Smooth muscle cell (in vitro differentiated cells): ENCODE data around the gene NPAS1. TPM values are rescaled to one million over a fixed set of nuclear protein-coding genes. Genes with fewer than 3 reads are reported as not detected.

Experiments
- DNase-seq: peaks from one replicate; lab custom pipeline; 2025; ENCODE audit not compliant: unreplicated experiment; lab: John Stamatoyannopoulos, UW
- H2AFZ ChIP-seq: fragments of 200-600 bp; sonication (generic); 2 replicates; pipeline ENCODE4 v1.6.0; 2016; ENCODE audit warnings: antibody characterized with exemption, low read depth, mild to moderate bottlenecking
- H3F3A ChIP-seq: fragments of 200-600 bp; sonication (generic); 2 replicates; pipeline ENCODE4 v1.6.0; 2017; ENCODE audit warnings: antibody characterized with exemption, low read depth
- H3K27ac ChIP-seq: fragments of 200-600 bp; sonication (generic); 2 replicates; pipeline ENCODE4 v1.5.1; 2016; ENCODE audit warnings: low read depth, mild to moderate bottlenecking
- H3K27me3 ChIP-seq: fragments of 200-600 bp; sonication (generic); 2 replicates; pipeline ENCODE4 v1.6.1; 2016; ENCODE audit warnings: low read depth, mild to moderate bottlenecking
- H3K36me3 ChIP-seq: fragments of 200-600 bp; sonication (generic); 2 replicates; pipeline ENCODE4 v1.5.1; 2016; ENCODE audit warnings: low read depth
- H3K4me1 ChIP-seq: fragments of 200-600 bp; sonication (generic); 2 replicates; pipeline ENCODE4 v1.5.1; 2016; ENCODE audit warnings: low read depth
- H3K4me2 ChIP-seq: fragments of 200-600 bp; sonication (generic); 2 replicates; pipeline ENCODE4 v1.6.0; 2016; ENCODE audit warnings: mild to moderate bottlenecking
- H3K4me3 ChIP-seq: fragments of 200-600 bp; sonication (generic); 2 replicates; pipeline ENCODE4 v1.5.1; 2016; ENCODE audit warnings: mild to moderate bottlenecking
- H3K79me2 ChIP-seq: fragments of 200-600 bp; sonication (generic); 2 replicates; pipeline ENCODE4 v1.6.0; 2016; ENCODE audit warnings: low read depth, mild to moderate bottlenecking
- H3K9ac ChIP-seq: fragments of 200-600 bp; sonication (generic); 2 replicates; pipeline ENCODE4 v1.6.0; 2016; ENCODE audit warnings: low read depth
- H3K9me3 ChIP-seq: fragments of 200-600 bp; sonication (generic); replicated peaks from 2 replicates; pipeline ENCODE4 v1.5.1; 2016; ENCODE audit warnings: low read depth
- H4K20me1 ChIP-seq: fragments of 200-600 bp; sonication (generic); 2 replicates; pipeline ENCODE4 v1.6.0; 2016; ENCODE audit warnings: low read depth
- WGBS: methylation state at CpG from one replicate; pipeline ENCODE4 v1.1.7; 2016; ENCODE audit warnings: low lambda C conversion rate; 5-methylcytosine and 5-hydroxymethylcytosine counted together
- polyA plus RNA-seq: library from polyadenylated mRNA; unstranded; fragments of >200 nt; fragmentation: Nextera tagmentation; extraction: Ambion mirVana; gene quantifications from 2 replicates; pipeline ENCODE4 v1.2.1, GENCODE V29; 2016
- total RNA-seq: library from RNA; depleted of rRNA; stranded (reverse); fragments of >200 nt; gene quantifications from 2 replicates; pipeline ENCODE4 v1.2.3, GENCODE V29; 2014
- TF ChIP-seq, protein P1 (sequence below): fragments of 200-600 bp; sonication (generic); IDR thresholded peaks from 2 replicates; pipeline ENCODE4 v1.5.1; 2017; ENCODE audit warnings: borderline replicate concordance, mild to moderate bottlenecking, antibody characterized with exemption; ENCODE audit not compliant: insufficient read depth, poor library complexity, severe bottlenecking

NPAS1 gene
- total and polyA plus RNA-seq, 2 experiments from 2014 or later = 0.76 to 4.7 TPM

DNA sequence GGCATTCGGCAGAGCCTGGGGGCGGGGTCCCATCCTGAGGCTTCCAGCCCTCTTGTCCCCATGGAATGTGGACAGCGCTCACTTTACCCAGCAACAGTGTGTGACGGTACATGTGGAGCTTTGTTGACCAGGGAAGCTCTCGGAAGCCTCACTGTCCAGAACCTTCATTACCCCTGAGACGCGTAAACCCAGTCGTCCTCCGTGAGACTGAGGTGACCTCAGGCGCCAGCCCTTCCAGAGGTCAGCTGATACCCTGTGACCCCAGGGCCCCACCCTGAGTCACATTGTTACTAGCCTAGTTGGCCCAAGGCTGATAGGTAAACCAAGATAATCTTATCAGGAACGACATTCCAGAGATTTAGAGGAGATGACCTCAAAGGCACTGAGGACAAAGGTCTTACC, 39.0 kb downstream of the NPAS1 start:
- TF ChIP-seq, protein P1, sequence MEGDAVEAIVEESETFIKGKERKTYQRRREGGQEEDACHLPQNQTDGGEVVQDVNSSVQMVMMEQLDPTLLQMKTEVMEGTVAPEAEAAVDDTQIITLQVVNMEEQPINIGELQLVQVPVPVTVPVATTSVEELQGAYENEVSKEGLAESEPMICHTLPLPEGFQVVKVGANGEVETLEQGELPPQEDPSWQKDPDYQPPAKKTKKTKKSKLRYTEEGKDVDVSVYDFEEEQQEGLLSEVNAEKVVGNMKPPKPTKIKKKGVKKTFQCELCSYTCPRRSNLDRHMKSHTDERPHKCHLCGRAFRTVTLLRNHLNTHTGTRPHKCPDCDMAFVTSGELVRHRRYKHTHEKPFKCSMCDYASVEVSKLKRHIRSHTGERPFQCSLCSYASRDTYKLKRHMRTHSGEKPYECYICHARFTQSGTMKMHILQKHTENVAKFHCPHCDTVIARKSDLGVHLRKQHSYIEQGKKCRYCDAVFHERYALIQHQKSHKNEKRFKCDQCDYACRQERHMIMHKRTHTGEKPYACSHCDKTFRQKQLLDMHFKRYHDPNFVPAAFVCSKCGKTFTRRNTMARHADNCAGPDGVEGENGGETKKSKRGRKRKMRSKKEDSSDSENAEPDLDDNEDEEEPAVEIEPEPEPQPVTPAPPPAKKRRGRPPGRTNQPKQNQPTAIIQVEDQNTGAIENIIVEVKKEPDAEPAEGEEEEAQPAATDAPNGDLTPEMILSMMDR = no peak
- Histone ChIP-seq H3K4me2 (no peak overlapping the region), H3K79me2 (no peaks in the 10 kb centered on the region), H3K9ac (no peak overlapping the region), H3K4me1 (peaks cover 6% of the 10 kb centered on the region), H3K9me3 (no peaks in the 10 kb centered on the region), H3K36me3 (no peaks in the 10 kb centered on the region), H3K27ac (no peak overlapping the region), H2AFZ (no peak overlapping the region), H3K4me3 (no peak overlapping the region), H3K27me3 (no peaks in the 10 kb centered on the region), H3F3A (peaks cover 7% of the 10 kb centered on the region), H4K20me1 (no peaks in the 10 kb centered on the region)
- DNase-seq = no peak
- 65% methylated on average over 11 of the region's 11 CpGs for WGBS

DNA sequence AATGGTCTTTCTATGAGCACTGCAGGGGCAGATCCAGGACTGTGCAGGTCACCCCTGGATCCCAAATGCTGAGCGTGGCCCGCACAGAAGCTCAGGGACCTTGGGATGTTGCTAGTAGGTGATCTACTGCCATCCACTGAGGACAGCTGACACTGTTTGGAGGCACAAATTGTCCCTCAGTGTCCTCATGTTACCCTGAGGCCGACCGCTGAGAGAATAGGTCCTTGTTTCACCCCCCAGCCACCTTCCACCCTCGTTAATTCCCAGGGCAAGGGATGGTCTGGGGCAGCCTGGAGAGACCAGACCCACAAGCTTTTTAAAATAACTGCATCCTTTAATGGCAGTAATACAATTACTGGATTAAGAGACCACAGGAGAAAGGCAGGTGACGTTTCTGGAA, 44.2 kb downstream of the NPAS1 start:
- Histone ChIP-seq H3K9ac (no peak overlapping the region), H4K20me1 (peaks cover 14% of the 10 kb centered on the region), H3K36me3 (no peaks in the 10 kb centered on the region), H3K4me1 (peaks cover under 1% of the 10 kb centered on the region), H3K27ac (no peak overlapping the region), H3K79me2 (no peaks in the 10 kb centered on the region), H3K4me3 (no peak overlapping the region), H2AFZ (no peak overlapping the region), H3K9me3 (no peaks in the 10 kb centered on the region), H3K27me3 (no peaks in the 10 kb centered on the region), H3F3A (peaks cover 10% of the 10 kb centered on the region), H3K4me2 (no peak overlapping the region)
- no peak for DNase-seq
- TF ChIP-seq, protein P1 = no peak
- WGBS = 88% methylated on average over 6 of the region's 6 CpGs

DNA sequence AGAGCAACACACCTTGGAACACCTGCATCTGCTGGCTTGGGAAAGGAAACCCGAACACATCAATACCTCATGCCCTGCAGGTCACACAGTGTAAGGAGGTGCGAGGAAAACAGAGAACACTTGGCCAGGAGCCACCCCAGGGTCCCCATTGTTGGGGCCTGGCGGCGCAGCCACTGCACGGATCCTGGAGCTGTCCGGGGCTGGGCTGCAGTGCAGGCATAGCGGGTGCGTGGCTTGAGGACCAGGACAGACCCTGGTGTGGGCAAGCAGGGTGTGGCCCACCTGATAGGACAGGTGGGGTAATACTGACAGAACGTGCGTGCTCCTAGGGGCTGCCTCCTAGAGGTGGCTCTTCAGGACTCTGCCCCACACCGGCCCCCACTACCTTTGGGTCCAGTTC, 45.6 kb downstream of the NPAS1 start:
- over 99% methylated on average over 9 of the region's 11 CpGs for WGBS

More for the DNA sequence above, 45.6 kb downstream of the NPAS1 start:
- Histone ChIP-seq H3K27ac (no peak overlapping the region), H3F3A (peaks cover 10% of the 10 kb centered on the region), H3K36me3 (no peaks in the 10 kb centered on the region), H3K4me3 (no peak overlapping the region), H3K4me2 (no peak overlapping the region), H4K20me1 (peaks cover 27% of the 10 kb centered on the region), H3K4me1 (no peaks in the 10 kb centered on the region), H3K27me3 (no peaks in the 10 kb centered on the region), H3K9ac (no peak overlapping the region), H3K9me3 (no peaks in the 10 kb centered on the region), H2AFZ (no peak overlapping the region), H3K79me2 (no peaks in the 10 kb centered on the region)
- DNase-seq = no peak
- TF ChIP-seq, protein P1 = no peak
